HCT116 (cell line): ENCODE data around the gene TANC1. TPM values are rescaled to one million over a fixed set of nuclear protein-coding genes. Genes with fewer than 3 reads are reported as not detected.

ENCODE experiments used
- ATAC-seq: fragments of 200-7000 bp; cut with Tn5 transposase; 2 replicates; pipeline ENCODE4 v1.9.1; 2020; ENCODE audit warnings: mild to moderate bottlenecking, moderate library complexity
- BruUV-seq: library from RNA; stranded (reverse); fragments of 400-500 nt; replicated peaks from 2 replicates; lab custom pipeline; 2021; lab: Mats Ljungman, UMichigan
- CTCF ChIA-PET: fragments of 300-600 bp; sonication (Branson Sonifier 250); formaldehyde crosslinking; loops from one replicate; lab custom pipeline; 2021; ENCODE audit warnings: antibody characterized with exemption; lab: Charles Lee
- POLR2A ChIA-PET: fragments of 300-600, 350-600 bp; sonication (Branson Sonifier 250); formaldehyde crosslinking; loops from one replicate; lab custom pipeline; 2021; ENCODE audit warnings: antibody characterized with exemption; lab: Charles Lee
- RAD21 ChIA-PET, 2 experiments: fragments of 300-600 bp; sonication (Branson Sonifier 250); formaldehyde crosslinking; loops; one replicate each; lab custom pipeline; 2023; ENCODE audit warnings: low total read pairs in 2 of 2; ENCODE audit not compliant: uncharacterized antibody in 2 of 2, unreplicated experiment in 2 of 2, low non-redundant PET in 1 of 2; lab: Charles Lee
- DNase-seq: peaks from one replicate; pipeline ENCODE4 v3.0.0-alpha.2; 2010; ENCODE audit warnings: low read depth, low spot score
- H2AFZ ChIP-seq: fragments of 200-600 bp; shearing (Covaris generic), sonication (generic); 2 replicates; pipeline ENCODE4 v1.6.1; 2017; ENCODE audit warnings: low read depth, mixed run types, mixed read lengths, antibody characterized with exemption, low read length; ENCODE audit not compliant: poor library complexity, severe bottlenecking
- H3K27ac ChIP-seq: 2 replicates; pipeline ENCODE4 v1.5.1; 2012; ENCODE audit warnings: low read depth, low read length
- H3K27me3 ChIP-seq: fragments of 200-600 bp; sonication (generic); 2 replicates; pipeline ENCODE4 v1.6.1; 2016; ENCODE audit warnings: mixed run types, low read length, mixed read lengths; ENCODE audit not compliant: insufficient read depth
- H3K36me3 ChIP-seq, 2 experiments: fragments of 200-500 bp in 1 of 2; fragments of 200-600 bp in 1 of 2; sonication (Bioruptor generic) in 1 of 2; sonication (generic) in 1 of 2; 2 replicates each; pipeline versions ENCODE4 v1.5.1 to v1.6.1; 2014 to 2016; ENCODE audit warnings: low read length in 2 of 2, inconsistent platforms in 1 of 2, mixed read lengths in 1 of 2, mixed run types in 1 of 2; ENCODE audit not compliant: insufficient read depth in 2 of 2, control insufficient read depth in 1 of 2
- H3K4me1 ChIP-seq, 2 experiments: fragments of 200-600 bp in 1 of 2; sonication (generic) in 1 of 2; 2 replicates each; pipeline versions ENCODE4 v1.5.1 to v1.6.1; 2012 to 2017; ENCODE audit warnings: low read length in 2 of 2, inconsistent platforms in 1 of 2, mild to moderate bottlenecking in 1 of 2, mixed read lengths in 1 of 2, mixed run types in 1 of 2, moderate library complexity in 1 of 2; ENCODE audit not compliant: insufficient read depth in 2 of 2, control insufficient read depth in 1 of 2
- H3K4me2 ChIP-seq: fragments of 200-600 bp; sonication (generic); 2 replicates; pipeline ENCODE4 v1.6.1; 2017; ENCODE audit warnings: mixed run types, low read length, mixed read lengths
- H3K4me3 ChIP-seq, 2 experiments: fragments of 200-600 bp in 1 of 2; sonication (generic) in 1 of 2; replicated peaks in 1 of 2; 2 replicates each; pipeline ENCODE4 v1.5.1; 2011 to 2016; ENCODE audit warnings: low read length in 2 of 2, control low read depth in 1 of 2, low read depth in 1 of 2, mild to moderate bottlenecking in 1 of 2, mixed read lengths in 1 of 2, mixed run types in 1 of 2
- H3K79me2 ChIP-seq: fragments of 200-600 bp; sonication (generic); 2 replicates; pipeline ENCODE4 v1.6.1; 2017; ENCODE audit warnings: mild to moderate bottlenecking, mixed run types, low read length, moderate library complexity, mixed read lengths; ENCODE audit not compliant: insufficient read depth
- H3K9ac ChIP-seq: fragments of 200-600 bp; sonication (generic); 2 replicates; pipeline ENCODE4 v1.6.1; 2016; ENCODE audit warnings: low read length, mixed read lengths
- H3K9me2 ChIP-seq: fragments of 200-600 bp; sonication (generic), shearing (Covaris generic); 2 replicates; pipeline ENCODE4 v1.6.1; 2017; ENCODE audit warnings: mixed run types, mild to moderate bottlenecking, moderate library complexity; ENCODE audit not compliant: insufficient read depth
- H3K9me3 ChIP-seq, 2 experiments: fragments of 200-500 bp in 1 of 2; fragments of 200-600 bp in 1 of 2; sonication (Bioruptor generic) in 1 of 2; sonication (generic) in 1 of 2; 2 replicates each; pipeline ENCODE4 v1.6.1; 2014 to 2017; ENCODE audit warnings: low read length in 2 of 2, mixed read lengths in 2 of 2, inconsistent platforms in 1 of 2, low read depth in 1 of 2, mild to moderate bottlenecking in 1 of 2, mixed run types in 1 of 2, moderate library complexity in 1 of 2; ENCODE audit not compliant: control insufficient read depth in 1 of 2, insufficient read depth in 1 of 2
- H4K20me1 ChIP-seq: fragments of 200-600 bp; sonication (generic), shearing (Covaris generic); 2 replicates; pipeline ENCODE4 v1.6.1; 2017; ENCODE audit warnings: mixed run types, mild to moderate bottlenecking, moderate library complexity; ENCODE audit not compliant: insufficient read depth
- ATF3 ChIP-seq: IDR thresholded peaks from 2 replicates; pipeline ENCODE4 v1.6.1; 2012
- CBX3 ChIP-seq: IDR thresholded peaks from 2 replicates; pipeline ENCODE4 v1.6.1; 2012; ENCODE audit warnings: low read depth
- CEBPB ChIP-seq: IDR thresholded peaks from 2 replicates; pipeline ENCODE4 v1.6.1; 2012; ENCODE audit warnings: low read depth
- CTCF ChIP-seq, 3 experiments: fragments of 200-600 bp in 1 of 3; sonication (generic) in 1 of 3; IDR thresholded peaks in 2 of 3; conservative IDR thresholded peaks in 1 of 3; 2 replicates each; pipeline ENCODE4 v1.5.1; 2012 to 2017; ENCODE audit warnings: low read depth in 2 of 3, low read length in 2 of 3, antibody characterized with exemption in 1 of 3, borderline replicate concordance in 1 of 3, control low read depth in 1 of 3, mild to moderate bottlenecking in 1 of 3, mixed read lengths in 1 of 3, mixed run types in 1 of 3, moderate library complexity in 1 of 3; ENCODE audit not compliant: insufficient read depth in 1 of 3
- EGR1 ChIP-seq: IDR thresholded peaks from 2 replicates; pipeline ENCODE4 v1.6.1; 2012; ENCODE audit warnings: low read depth
- ELF1 ChIP-seq: IDR thresholded peaks from 2 replicates; pipeline ENCODE4 v1.6.1; 2012; ENCODE audit warnings: low read depth, borderline replicate concordance
- EZH2 ChIP-seq: fragments of 200-600 bp; sonication (generic); IDR thresholded peaks from 2 replicates; pipeline ENCODE4 v1.6.1; 2017; ENCODE audit warnings: antibody characterized with exemption, mixed run types
- EZH2phosphoT487 ChIP-seq: fragments of 200-600 bp; IDR thresholded peaks from 2 replicates; pipeline ENCODE4 v1.6.1; 2018; ENCODE audit warnings: antibody characterized with exemption, borderline replicate concordance
- FOSL1 ChIP-seq: IDR thresholded peaks from 2 replicates; pipeline ENCODE4 v1.6.1; 2012; ENCODE audit warnings: low read depth
- JUND ChIP-seq: IDR thresholded peaks from 2 replicates; pipeline ENCODE4 v1.6.1; 2012
- MAX ChIP-seq: IDR thresholded peaks from 2 replicates; pipeline ENCODE4 v1.6.1; 2012
- POLR2A ChIP-seq: IDR thresholded peaks from 2 replicates; pipeline ENCODE4 v1.7.0; 2011; ENCODE audit warnings: borderline replicate concordance; ENCODE audit not compliant: insufficient read depth, insufficient read length; ENCODE audit errors: extremely low read depth
- POLR2AphosphoS5 ChIP-seq: IDR thresholded peaks from 2 replicates; pipeline ENCODE4 v1.6.1; 2011; ENCODE audit warnings: mild to moderate bottlenecking, low read depth, low read length, moderate library complexity
- RAD21 ChIP-seq: IDR thresholded peaks from 2 replicates; pipeline ENCODE4 v1.6.1; 2012; ENCODE audit warnings: low read depth, mild to moderate bottlenecking
- SIN3A ChIP-seq: IDR thresholded peaks from 2 replicates; pipeline ENCODE4 v1.6.1; 2012; ENCODE audit warnings: low read depth
- SP1 ChIP-seq: IDR thresholded peaks from 2 replicates; pipeline ENCODE4 v1.6.1; 2012; ENCODE audit warnings: low read depth
- SRF ChIP-seq: IDR thresholded peaks from 2 replicates; pipeline ENCODE4 v1.6.1; 2012; ENCODE audit warnings: low read depth
- TCF7L2 ChIP-seq: IDR thresholded peaks from 2 replicates; pipeline ENCODE4 v1.7.0; 2011; ENCODE audit warnings: borderline replicate concordance, inconsistent platforms; ENCODE audit not compliant: insufficient read depth, insufficient read length; ENCODE audit errors: extremely low read depth
- YY1 ChIP-seq: IDR thresholded peaks from 2 replicates; pipeline ENCODE4 v1.6.1; 2011; ENCODE audit warnings: low read length, low read depth, moderate library complexity, mild to moderate bottlenecking; ENCODE audit not compliant: insufficient replicate concordance; ENCODE audit errors: extremely low read depth
- ZBTB33 ChIP-seq: IDR thresholded peaks from 2 replicates; pipeline ENCODE4 v1.6.1; 2011; ENCODE audit warnings: mild to moderate bottlenecking, low read length, moderate library complexity; ENCODE audit not compliant: insufficient replicate concordance; ENCODE audit errors: extremely low read depth
- ZFX ChIP-seq: fragments of 450-650 bp; IDR thresholded peaks from 2 replicates; pipeline ENCODE4 v1.6.1; 2017
- ZNF274 ChIP-seq: fragments of 200-500 bp; sonication (Bioruptor generic); IDR thresholded peaks from 2 replicates; pipeline ENCODE4 v1.6.1; 2014; ENCODE audit warnings: mild to moderate bottlenecking, low read depth, low read length, inconsistent platforms
- intact Hi-C: fragments of 100-400 bp; cut with micrococcal nuclease; formaldehyde crosslinking; loops from 2 replicates; pipeline ENCODE4 v1.10.0; 2022
- total RNA-seq: library from RNA; stranded (reverse); gene quantifications from one replicate; pipeline ENCODE4 v1.2.1, GENCODE V29; 2021; ENCODE audit not compliant: unreplicated experiment

TANC1 gene
- total RNA-seq, 1 experiment from 2014 or later, result 15.1 TPM

GRCh38 chr2:159153463-159153862 is 185.0 kb downstream of the TANC1 start:
- H3K4me3 ChIP-seq, result peak overlapping the region in 1 of 2 experiments; percentile 31; a peak in 2 of 4 replicates
- ChIA-PET RAD21 (interaction anchor here (0.5 to 0.6 kb wide), 2 partner anchors 97 to 253 kb away, joined by 3 read pairs; no protein-coding TSS in a partner anchor), POLR2A (no interaction called here), CTCF (interaction anchor here (1.0 kb wide), 1 partner anchor 14 kb away, joined by 3 read pairs; no protein-coding TSS in a partner anchor)
- DNase-seq (peak; percentile 87), ATAC-seq (peak; percentile 96)
- H3K4me2 ChIP-seq, result peak overlapping the region; percentile 70
- H3K27me3 ChIP-seq, result no peaks in the 10 kb centered on the region
- peak overlapping the region; percentile 31 for H3K27ac ChIP-seq
- H3K36me3 ChIP-seq, result no peaks in the 10 kb centered on the region
- no TSS peak for BruUV-seq
- intact Hi-C loops, result loop anchor here (10.0 kb wide), 1 partner anchor 561 kb away; the partner anchor contains the start of gene MARCHF7
- no peaks in the 10 kb centered on the region for H3K9me3 ChIP-seq
- peak overlapping the region; percentile 14; the same call in 1 of the 2 replicates for H3K9ac ChIP-seq
- H2AFZ ChIP-seq, result no peak overlapping the region
- H3K79me2 ChIP-seq, result no peaks in the 10 kb centered on the region
- H3K4me1 ChIP-seq, result peaks cover 41 to 53% of the 10 kb centered on the region in 2 experiments
- no peaks in the 10 kb centered on the region for H3K9me2 ChIP-seq
- no peaks in the 10 kb centered on the region for H4K20me1 ChIP-seq
- TF ChIP-seq YY1, result no peak
- TF ChIP-seq CTCF (IDR thresholded peaks at IDR 0.05 in 2 of 3, conservative IDR thresholded peaks at IDR 0.05 in 1 of 3; ENCODE audit: borderline replicate concordance in 1 of 3, insufficient read depth in 1 of 3, low read depth in 2 of 3, low read length in 2 of 3), result no peak
- no peak for TF ChIP-seq TCF7L2
- no peak; the same call in 1 of the 2 replicates for TF ChIP-seq RAD21
- TF ChIP-seq ELF1, result peak; percentile 24; the same call in 1 of the 2 replicates
- no peak for TF ChIP-seq ZBTB33
- no peak for TF ChIP-seq ATF3
- TF ChIP-seq SIN3A, result peak; percentile 97
- peak; percentile 88 for TF ChIP-seq CBX3
- no peak for TF ChIP-seq POLR2A
- peak; percentile 90 for TF ChIP-seq JUND
- peak; percentile 86 for TF ChIP-seq MAX
- TF ChIP-seq SRF, result peak; percentile 75; the same call in 1 of the 2 replicates
- no peak for TF ChIP-seq EZH2
- peak; percentile 94 for TF ChIP-seq SP1
- peak; percentile 59; the same call in 1 of the 2 replicates for TF ChIP-seq POLR2AphosphoS5
- peak; percentile 75 for TF ChIP-seq CEBPB
- no peak for TF ChIP-seq EZH2phosphoT487
- peak; percentile 83 for TF ChIP-seq FOSL1
- no peak for TF ChIP-seq ZFX
- TF ChIP-seq EGR1, result no peak
- TF ChIP-seq ZNF274, result no peak
